Activated naive CD4-positive, alpha-beta T cell treated with anti-CD3 and anti-CD28 coated beads, Interleukin-2, amount 50 U/mL, for 16 hours (primary cell): ENCODE measurements around the gene DOCK9.

Source experiments
- DNase-seq: peaks from one replicate; pipeline ENCODE4 v3.0.0-alpha.2; 2020

DOCK9 gene, protein sequence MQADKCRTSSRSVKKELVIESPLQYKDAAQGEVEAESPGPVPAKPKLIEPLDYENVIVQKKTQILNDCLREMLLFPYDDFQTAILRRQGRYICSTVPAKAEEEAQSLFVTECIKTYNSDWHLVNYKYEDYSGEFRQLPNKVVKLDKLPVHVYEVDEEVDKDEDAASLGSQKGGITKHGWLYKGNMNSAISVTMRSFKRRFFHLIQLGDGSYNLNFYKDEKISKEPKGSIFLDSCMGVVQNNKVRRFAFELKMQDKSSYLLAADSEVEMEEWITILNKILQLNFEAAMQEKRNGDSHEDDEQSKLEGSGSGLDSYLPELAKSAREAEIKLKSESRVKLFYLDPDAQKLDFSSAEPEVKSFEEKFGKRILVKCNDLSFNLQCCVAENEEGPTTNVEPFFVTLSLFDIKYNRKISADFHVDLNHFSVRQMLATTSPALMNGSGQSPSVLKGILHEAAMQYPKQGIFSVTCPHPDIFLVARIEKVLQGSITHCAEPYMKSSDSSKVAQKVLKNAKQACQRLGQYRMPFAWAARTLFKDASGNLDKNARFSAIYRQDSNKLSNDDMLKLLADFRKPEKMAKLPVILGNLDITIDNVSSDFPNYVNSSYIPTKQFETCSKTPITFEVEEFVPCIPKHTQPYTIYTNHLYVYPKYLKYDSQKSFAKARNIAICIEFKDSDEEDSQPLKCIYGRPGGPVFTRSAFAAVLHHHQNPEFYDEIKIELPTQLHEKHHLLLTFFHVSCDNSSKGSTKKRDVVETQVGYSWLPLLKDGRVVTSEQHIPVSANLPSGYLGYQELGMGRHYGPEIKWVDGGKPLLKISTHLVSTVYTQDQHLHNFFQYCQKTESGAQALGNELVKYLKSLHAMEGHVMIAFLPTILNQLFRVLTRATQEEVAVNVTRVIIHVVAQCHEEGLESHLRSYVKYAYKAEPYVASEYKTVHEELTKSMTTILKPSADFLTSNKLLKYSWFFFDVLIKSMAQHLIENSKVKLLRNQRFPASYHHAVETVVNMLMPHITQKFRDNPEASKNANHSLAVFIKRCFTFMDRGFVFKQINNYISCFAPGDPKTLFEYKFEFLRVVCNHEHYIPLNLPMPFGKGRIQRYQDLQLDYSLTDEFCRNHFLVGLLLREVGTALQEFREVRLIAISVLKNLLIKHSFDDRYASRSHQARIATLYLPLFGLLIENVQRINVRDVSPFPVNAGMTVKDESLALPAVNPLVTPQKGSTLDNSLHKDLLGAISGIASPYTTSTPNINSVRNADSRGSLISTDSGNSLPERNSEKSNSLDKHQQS (N-terminal part only)

DNA sequence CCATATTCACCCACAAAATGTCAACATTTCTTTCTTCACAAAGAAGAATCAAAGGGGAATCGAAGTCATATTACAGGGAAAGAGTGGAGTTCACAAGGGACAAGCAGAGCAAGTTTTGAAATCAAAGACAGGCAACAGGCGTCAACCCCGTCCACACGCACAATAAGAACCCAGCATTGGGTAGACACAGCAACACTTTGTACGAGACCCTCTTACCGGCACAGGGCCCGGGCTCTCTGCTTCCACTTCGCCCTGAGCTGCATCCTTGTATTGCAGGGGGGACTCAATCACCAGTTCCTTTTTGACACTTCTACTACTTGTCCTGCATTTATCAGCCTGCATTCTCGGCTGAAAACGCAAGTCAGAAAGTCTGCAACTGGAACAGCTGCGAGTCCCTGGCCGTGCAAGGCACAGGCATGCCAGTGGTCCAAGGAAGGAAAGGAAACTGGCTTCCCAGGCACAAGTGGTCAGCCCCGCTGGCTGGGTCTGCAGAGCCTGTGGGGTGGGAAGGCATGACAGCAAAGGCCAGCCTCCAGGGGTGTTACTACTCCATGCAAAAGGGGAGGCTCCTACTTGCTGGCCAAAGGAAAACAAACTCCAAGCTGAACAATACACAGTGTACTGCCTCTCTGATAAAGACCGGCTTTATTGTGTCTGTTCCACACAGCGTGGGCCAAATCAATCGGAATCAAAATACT, at the start of gene DOCK9:
TSS of gene DOCK9 (minus strand) at position 497 of the 698 bp plus-strand sequence. CDS start at position 342, 155 bp downstream.
- DNase-seq: no peak

DNA sequence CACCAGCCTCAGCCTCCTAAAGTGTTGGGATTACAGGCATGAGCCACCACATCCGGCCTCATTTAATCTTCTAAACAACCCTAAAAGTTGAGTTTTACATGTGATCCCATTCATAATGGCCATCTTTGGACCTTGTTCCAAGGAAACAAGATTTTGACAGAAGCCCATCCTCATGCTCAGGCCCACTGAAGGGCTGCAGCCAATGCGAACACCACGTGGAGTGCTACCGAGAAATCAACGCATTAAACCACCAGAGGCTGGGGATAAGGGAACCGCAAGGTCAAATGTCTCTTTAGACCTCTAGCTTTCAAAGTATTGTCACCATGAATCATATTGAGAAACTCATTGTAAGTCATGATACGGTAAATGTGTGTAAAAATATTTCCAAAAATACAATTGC, 49.4 kb upstream of the DOCK9 start:
- no peak for DNase-seq

DNA sequence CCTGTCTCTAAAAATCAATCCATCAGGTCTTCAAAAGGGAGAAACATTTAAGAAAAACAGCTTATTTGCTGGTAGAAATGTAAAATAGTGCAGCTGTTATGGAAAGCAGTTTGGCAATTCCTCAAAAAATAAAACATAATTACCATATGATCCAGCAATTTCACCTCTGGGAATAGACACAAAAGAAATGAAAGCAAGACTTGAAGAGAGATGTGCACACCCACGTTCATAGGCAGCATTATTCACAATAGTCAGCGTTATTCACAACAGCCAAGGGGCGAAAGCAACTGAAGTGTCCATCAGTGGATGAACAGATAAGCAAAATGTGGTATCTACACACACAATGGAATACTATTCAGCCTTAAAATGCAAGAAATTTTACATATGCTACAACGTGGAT, 45.1 kb upstream of the DOCK9 start:
- DNase-seq: no peak

DNA sequence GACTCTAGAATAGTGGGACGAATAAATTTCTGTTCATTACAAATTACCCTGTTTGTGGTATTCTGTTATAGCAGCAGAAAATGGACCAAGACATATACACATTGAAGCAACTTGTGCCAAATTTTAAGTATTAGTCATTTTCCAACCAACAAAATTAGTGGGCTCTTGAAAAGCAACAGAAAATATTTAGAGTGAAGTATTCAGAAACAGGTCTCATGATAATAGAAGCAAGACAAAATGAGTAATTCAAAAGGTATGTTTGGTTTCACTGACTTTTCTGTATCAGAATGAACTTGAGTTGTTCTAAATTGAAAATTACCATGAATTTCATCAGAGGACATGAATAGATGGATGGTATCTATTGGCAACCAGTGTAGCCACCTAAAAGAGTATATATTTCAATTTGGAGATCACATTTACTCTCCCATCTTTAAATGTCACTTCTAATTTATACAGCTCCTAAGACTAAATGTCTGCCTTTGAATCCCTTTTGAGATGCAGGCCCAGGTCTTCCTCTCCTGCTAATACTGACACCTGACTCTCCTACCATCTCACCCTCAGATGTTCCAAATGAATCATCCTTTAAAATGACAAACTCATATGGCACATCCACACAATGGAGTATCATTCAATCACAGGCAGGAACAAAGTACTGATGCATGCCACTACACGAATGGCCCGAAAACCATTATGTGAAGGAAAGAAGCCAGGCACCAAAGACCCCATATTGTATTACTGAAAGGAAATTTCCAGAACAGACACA, 40.7 kb upstream of the DOCK9 start:
- no peak for DNase-seq

DNA sequence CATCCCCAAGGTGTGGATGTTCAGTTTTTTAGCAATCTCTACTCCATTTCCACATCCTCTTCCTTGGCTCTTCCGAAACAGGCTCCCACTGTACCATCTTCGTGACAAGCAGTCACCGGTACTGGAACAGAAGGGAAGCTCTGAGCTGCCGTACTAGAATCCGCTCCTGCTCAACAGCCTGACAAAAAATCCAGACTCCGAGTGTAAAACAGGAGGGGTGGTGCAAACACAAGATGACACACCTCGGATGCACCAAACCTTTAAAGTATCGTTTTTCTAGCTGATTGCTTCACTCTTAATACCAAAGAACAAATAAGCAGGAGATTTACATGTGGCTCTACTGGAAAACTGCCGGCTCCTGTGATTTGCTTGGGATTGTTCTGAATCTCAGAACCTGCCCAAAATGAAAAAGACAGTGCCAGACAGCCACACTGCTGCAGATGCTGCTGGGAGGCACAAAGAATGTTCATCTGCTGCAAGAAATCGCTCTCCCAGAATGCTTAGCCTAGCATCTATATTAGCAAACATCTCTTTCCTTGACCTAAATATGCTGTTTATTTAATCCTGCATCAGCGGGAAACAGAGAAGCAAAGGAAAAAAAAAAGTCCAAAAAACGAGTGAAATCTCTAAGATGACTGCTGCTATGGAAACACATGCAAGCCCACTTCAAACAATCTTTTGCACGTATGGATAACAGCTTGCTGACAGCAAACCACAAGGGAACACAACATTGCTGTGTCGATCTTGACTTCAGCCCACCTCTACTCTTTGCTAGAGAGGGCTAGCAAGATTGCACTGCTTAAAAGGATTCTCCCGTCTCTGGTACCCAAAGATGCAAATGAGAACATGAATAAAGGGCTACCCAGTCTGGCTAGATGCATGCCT, 38.0 kb upstream of the DOCK9 start:
- no peak for DNase-seq

DNA sequence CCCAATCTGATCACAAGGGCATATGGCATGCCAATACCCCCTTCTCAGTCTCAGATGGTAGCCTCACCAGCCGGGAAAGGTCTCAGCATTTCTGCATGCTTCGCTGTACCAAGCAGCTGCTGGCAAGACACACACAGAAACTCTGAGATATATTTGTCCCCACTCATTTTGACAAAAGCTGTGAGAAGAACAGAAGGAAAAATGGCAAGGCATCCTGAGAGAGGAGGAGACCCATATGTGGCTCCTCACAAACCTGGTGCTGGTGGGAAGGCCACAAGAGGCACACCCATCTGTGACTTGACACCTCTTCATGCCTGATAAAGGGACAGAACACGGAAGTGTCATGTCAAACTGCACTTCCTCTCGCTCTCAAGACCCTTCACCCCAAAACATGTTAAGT, 36.7 kb upstream of the DOCK9 start:
- no peak for DNase-seq

DNA sequence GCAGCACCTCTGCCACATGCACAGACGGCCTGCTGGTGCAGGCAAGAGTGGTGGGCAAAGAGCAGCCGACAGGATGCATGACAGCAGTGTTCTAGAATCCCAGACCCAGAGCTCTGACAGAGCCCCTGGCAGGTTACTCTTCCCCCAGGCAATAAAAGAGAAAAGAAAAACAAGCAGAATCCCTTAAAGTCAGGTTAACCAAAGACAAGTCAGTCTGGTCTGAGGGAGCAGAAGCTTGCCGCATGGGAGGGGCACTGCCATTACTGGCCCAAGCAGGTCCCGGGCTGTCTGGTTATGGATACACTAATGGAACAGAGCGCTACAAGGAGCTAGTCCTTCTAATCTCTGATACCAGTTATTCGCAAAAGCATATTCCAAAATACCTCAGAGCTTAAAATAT, 36.1 kb upstream of the DOCK9 start:
- no peak for DNase-seq

DNA sequence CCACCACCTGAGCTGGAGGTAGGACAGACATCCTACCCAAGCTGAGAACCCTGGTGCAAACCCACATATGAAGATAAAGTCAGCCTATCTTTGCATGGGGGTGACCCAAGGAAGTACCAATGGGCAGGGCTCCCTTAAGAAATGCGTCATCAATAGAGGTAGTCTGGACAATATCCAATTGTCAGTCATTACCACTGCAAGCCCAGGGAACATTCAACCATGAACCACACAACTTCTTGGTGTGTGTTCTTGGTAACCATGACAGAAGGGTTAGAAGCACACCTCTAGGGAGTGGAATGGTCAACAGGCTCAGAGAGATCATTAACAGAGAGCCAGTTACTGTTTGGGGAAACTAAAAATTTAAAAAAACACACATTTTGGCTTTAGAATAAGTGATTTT, 34.7 kb upstream of the DOCK9 start:
- no peak for DNase-seq

DNA sequence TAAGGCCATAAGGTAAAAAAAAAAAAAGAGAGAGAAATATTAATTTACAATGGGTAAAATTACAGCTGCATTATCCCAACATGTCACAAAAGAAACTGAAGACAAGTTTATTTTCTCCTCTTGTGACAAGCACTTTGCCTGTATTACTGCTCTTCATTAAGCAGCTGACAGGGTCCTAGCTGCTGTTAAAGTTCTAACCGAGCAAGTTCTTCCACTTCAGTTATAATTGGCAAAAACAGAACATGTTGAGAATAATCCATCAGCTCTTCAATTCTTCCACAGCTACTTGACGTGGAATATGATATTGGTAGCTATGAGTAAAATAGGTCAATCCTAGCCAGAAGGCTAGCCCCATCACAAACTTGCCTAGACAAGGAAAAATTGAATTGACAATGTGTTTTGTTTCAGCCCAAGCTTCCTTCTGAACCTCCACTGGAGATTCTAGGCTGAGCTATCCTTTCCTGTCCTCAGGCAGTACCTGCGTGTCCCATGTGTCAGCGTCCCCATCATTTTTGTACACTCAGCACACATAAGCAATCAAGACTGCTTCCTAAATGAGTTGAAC, 32.2 kb upstream of the DOCK9 start:
- DNase-seq: no peak

DNA sequence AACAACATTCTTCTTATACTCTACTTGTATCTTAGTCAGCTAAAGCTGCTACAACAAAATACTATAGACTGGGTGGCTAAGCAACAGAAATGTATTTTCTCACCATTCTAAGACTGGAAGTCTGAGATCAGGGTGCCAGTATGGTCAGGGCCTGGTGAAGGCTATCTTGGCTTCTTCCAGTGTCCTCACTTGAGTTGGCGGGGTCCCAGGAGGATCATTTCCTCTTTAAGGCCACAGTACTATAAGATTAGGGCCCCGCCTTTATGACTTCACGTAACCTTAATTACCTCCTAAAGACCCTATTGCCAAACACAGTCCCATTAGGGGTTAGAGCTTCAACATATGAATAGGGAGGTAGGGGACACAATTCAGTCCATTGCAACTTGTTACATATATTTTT, 30.7 kb upstream of the DOCK9 start:
- DNase-seq: no peak

DNA sequence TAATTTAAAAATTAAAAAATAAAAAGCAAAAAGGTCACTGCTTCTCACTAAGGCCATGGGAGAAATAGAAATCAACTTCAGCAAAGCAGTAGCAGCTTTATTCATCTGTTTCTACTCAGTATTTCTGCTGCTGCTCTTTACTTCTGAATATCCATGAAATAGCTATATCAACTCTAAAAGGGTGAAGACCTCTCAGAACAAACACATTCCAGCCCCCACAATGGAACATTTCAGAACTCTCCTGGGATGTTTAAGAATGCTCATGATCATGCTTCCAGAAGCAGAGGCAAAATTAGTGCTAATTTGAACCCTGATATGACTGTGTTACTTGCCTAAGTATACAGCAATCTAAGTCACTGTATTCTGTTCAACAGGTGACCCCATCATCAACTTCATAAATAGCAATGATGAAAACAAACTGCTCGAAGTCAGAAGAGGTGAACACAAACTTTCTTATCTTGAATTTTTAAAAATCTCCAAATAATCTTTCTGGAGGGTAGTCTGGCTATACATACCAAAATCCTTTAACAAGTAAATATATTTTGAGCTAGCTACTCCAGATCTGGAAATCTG, 29.6 kb upstream of the DOCK9 start:
- DNase-seq: no peak

DNA sequence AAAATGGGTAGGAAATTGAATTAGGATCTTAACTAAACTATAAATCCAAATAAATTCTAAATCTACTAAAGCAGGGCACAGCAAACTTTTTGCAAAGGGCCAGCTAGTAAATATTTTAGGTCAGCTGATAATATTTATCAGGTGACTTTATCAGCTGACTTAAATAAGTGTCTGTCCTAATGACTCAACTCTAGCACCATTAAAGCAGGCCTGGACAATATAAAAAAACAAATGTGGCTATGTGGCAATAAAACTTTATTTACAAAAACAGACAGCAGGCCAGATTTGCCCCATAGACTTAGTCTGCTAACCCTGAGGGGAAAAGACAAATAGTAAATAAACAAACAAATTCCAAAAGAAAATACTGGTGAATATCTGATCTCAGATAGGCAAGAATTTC, 27.7 kb upstream of the DOCK9 start:
- DNase-seq: no peak

DNA sequence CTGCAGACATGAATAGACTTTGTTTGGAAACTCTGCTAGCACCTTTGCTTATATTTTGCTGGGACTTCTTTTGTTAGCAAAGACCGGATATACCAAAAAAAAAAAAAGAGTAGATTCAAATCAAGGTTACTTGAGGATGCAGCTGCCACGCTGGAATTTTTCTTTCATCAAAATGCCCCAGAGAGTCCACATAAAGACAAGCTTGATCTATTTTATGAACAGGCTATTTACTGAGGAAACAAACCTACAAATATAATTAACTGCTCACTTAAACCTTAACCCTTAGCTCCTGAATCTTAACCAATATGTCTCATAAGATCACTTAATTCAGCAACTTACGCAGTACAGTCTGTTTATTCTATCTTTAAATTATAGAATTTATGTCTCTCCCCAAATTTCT, 27.1 kb upstream of the DOCK9 start:
- DNase-seq: no peak

DNA sequence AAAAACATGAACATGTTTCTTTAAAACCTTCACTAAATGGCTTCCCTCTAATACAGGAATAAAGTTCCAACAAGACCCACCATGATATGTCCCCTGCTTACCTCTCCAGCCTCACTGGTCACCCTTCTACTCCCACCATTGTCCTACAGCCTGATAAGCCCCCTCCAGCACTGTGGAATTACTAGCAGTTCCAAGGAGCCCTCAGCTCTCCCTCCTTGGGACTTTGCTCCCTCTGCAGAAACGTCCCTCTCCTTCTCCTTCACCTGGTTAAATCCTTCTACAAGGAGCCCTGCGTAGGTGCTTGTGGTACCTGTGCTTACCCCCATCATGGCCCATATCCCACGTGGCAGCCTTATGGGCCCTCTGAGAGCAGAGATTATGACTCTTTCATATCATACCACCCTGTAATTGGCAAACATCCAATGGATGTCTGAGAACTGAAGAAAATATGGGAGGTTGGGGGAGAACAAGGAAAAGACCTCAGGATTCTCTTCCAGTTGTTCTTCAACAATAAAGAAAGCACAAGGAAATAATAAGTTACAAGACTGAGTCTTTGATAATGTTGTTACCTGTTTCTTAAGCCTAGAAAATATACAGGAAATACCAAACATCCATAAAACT, 26.1 kb upstream of the DOCK9 start:
- no peak for DNase-seq

DNA sequence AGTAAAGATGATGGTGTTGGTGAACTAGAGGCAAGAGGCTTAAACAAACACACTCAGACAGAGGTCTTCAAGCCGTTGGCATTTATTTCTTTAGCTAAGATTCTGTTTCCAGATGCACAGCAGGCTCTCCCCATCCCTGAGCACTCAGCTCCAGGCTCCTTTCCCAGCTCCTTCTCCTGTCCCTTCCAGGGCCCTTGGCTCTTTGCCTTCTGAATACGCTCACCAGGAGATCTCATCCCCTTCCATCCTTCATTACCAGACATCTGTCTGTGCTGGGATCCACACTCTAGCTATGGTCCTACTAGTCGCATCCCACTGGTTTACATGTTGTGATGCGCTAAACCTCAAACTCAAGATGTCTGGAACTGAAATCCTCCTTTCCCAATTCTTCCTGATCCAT, 25.3 kb upstream of the DOCK9 start:
- DNase-seq: no peak

DNA sequence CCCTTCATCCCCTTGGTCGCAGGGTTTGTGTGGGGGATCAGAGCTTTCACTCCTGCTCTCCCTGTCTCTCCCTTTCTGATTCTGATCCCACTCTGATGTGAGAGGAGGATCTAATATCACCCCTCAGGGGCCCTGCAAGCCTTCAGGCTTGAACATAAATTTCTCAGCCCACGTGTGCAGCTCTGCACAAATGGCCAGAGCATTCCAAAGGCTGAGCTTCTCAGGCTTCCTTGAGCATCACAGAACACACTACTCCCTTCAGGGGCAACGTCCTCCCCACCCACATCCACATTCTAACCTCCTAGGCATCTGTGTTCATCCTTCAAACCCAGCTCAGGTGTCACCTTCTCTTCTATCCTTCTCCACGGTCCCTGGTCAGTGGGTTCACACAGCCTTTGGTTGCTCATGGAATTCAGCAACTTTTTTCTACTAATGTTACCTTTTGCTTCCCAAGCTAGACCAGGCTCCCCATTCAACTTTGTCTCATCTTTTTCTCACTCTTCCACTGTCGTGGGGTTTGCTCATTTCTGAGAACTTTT, 24.4 kb upstream of the DOCK9 start:
- no peak for DNase-seq

DNA sequence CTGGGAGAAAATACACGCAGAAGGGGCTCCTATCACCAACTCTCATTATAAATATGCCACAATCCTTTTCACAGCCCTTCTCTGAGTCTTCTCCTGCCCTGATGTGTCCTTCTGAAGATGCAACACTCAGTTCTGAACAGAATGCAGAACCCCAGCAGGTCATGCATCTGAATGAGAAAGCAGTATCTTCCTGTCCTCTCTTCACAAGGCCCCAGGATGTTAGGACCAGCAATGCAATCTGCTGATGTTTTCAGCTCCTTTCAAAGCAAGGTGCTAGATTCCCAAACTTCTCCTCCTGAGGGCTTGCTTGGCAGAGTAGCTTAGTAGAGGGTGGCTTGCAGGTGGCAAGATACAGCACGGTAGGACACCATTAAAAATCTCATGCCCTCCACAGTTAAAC, 22.3 kb upstream of the DOCK9 start:
- DNase-seq: no peak

DNA sequence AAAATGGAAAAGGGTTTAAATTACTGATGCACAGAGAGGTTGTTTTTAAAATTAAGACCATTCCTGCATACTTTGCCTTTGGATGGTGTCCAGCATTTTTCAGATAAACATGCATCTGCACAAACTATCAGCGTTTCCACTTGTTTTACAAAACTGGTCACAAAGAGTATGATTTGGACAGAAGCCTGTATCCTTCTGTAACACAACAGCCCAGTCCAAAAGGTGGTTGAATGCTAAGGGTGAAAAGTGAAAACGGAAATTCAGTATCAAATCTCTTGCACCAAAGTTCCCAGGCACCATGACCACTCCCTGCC, 21.7 kb upstream of the DOCK9 start:
- DNase-seq: no peak

DNA sequence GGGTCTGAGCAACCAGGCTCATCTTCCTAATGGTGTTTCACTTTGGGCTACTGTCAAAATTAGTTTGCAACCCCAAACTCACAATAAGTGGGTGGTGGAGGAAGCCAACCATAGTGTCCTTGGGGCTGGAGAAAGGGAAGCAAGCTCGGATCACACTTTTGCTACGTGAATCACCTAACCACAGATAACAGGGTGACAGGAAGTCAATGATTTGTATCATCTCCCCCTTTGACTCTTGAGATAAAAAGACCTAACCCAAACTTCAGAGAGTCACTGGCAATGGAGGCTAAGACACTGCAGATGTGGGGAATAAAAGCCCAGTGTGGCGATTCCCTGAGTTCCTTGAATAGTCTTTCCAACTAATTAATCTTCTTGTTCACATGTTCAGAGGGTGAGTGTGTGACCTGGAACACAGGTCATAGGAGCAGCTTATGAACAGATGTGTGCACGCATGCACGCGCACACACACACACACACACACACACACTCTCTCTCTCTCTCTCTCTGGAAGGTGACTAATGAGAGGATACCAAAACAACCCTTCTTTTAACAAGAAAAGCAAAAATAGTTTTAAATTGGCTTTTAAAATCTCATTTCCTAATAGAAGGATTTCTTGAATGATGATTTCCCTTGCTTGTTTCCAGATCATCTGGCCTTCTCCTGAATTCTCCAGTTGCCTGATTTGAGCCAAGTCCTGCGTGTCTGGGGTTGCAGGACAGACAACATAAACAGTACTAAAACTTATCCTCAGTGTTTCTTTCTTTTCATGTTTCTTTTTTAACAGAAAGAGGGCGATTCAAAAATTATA, 21.2 kb upstream of the DOCK9 start:
- DNase-seq: no peak
